ENCODE data around the gene OPN1SW.

OPN1SW gene

GRCh38 chr7:128807191-128807590, 31.6 kb upstream of the OPN1SW start:
- no peak overlapping the region for H3K4me3 ChIP-seq (ENCODE audit: low read length)
- H3K9me3 ChIP-seq (replicated peaks; ENCODE audit: low read length), result no peaks in the 10 kb centered on the region
- H3K9ac ChIP-seq (ENCODE audit: low read depth, low read length), result no peak overlapping the region
- no peak overlapping the region for H3K4me2 ChIP-seq (ENCODE audit: low read length)
- peaks cover 4% of the 10 kb centered on the region for H3K36me3 ChIP-seq (ENCODE audit: insufficient read depth, low read length)
- H3K27me3 ChIP-seq (ENCODE audit: control insufficient read depth, insufficient read depth, low read length), result no peaks in the 10 kb centered on the region
- H3K4me1 ChIP-seq (ENCODE audit: control insufficient read depth, insufficient read depth, low read length), result no peaks in the 10 kb centered on the region

- Histone ChIP-seq H3K27me3 (ENCODE audit: control insufficient read depth, insufficient read depth, low read length) (no peaks in the 10 kb centered on the region), H3K36me3 (ENCODE audit: insufficient read depth, low read length) (peaks cover 4% of the 10 kb centered on the region)
Measured at GRCh38 chr7:128805225-128805624, 29.6 kb upstream of the OPN1SW start.

DNA sequence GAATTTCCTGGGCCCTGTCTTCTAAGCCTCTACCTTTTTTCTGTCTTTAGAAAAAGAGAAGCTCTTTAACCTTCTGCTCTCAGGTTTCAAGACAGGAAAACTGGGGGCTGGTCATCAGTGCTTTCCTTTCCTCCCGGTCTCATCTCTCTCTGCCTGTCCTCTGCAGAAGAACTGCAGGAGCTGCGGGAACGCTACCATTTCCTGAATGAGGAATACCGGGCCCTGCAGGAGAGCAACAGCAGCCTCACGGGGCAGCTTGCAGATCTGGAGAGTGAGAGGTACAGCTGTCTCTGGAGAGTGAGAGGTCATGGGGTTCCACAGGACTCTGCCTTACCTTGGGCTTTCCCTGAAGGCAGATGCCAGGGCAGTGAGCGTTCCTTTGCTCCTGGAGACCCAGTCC, 28.9 kb upstream of the OPN1SW start:
- peaks cover 4% of the 10 kb centered on the region for H3K36me3 ChIP-seq (ENCODE audit: insufficient read depth, low read length)

More at GRCh38 chr7:128805225-128805624, 29.6 kb upstream of the OPN1SW start:
- H3K4me3 ChIP-seq (ENCODE audit: low read length), result no peak overlapping the region
- H3K4me1 ChIP-seq (ENCODE audit: control insufficient read depth, insufficient read depth, low read length), result no peaks in the 10 kb centered on the region
- no peak overlapping the region for H3K4me2 ChIP-seq (ENCODE audit: low read length)
- no peak overlapping the region for H3K9ac ChIP-seq (ENCODE audit: low read depth, low read length)
- no peaks in the 10 kb centered on the region for H3K9me3 ChIP-seq (replicated peaks; ENCODE audit: low read length)

DNA sequence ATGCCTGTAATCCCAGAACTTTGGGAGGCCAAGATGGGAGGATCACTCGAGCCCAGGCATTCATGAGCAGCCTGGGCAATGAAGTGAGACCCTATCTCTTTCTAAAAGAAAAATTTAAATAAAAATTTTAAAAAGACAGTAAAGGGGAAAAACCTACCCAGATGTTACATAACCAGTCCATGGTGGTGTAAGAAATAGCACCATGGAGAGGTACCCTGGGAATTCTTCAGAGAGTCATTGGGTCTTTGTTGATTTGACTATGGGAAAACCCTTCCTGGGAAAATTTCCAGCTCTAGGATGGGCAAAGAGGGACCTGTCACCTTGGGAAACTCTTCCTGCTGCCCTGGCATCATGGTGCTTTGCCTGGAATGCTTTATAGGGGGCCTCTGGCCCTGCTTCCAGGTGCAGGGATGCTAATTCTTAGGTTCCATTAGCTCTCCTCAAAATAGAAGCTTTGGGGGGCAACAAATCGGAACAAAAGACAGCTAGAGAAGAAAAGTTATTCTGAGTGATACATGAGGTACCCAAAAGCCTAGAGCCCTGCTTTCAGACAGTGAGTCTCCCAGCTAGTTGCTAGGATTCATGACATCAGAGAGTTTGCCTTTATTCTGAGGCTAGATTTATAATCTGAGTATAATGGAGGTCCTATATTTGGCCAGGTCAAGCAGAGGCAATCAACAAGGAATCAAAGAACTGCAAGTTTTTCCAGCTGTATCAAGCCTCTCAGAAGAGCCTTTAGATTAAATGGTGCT, 26.2 kb upstream of the OPN1SW start:
- no peaks in the 10 kb centered on the region for H3K27me3 ChIP-seq (ENCODE audit: control insufficient read depth, insufficient read depth, low read length)
- H3K4me1 ChIP-seq (ENCODE audit: control insufficient read depth, insufficient read depth, low read length), result no peaks in the 10 kb centered on the region
- no peaks in the 10 kb centered on the region for H3K9me3 ChIP-seq (replicated peaks; ENCODE audit: low read length)
- no peak overlapping the region for H3K4me2 ChIP-seq (ENCODE audit: low read length)
- H3K4me3 ChIP-seq (ENCODE audit: low read length), result no peak overlapping the region
- no peak overlapping the region for H3K9ac ChIP-seq (ENCODE audit: low read depth, low read length)
- peaks cover 4% of the 10 kb centered on the region for H3K36me3 ChIP-seq (ENCODE audit: insufficient read depth, low read length)

More for the DNA sequence above, 28.9 kb upstream of the OPN1SW start:
- Histone ChIP-seq H3K9ac (ENCODE audit: low read depth, low read length) (no peak overlapping the region), H3K4me1 (ENCODE audit: control insufficient read depth, insufficient read depth, low read length) (no peaks in the 10 kb centered on the region), H3K27me3 (ENCODE audit: control insufficient read depth, insufficient read depth, low read length) (no peaks in the 10 kb centered on the region), H3K4me3 (ENCODE audit: low read length) (no peak overlapping the region), H3K9me3 (replicated peaks; ENCODE audit: low read length) (no peaks in the 10 kb centered on the region), H3K4me2 (ENCODE audit: low read length) (no peak overlapping the region)

- peaks cover 4% of the 10 kb centered on the region for H3K36me3 ChIP-seq (ENCODE audit: insufficient read depth, low read length)
- H3K4me1 ChIP-seq (ENCODE audit: control insufficient read depth, insufficient read depth, low read length), result no peaks in the 10 kb centered on the region
- no peaks in the 10 kb centered on the region for H3K27me3 ChIP-seq (ENCODE audit: control insufficient read depth, insufficient read depth, low read length)
- no peak overlapping the region for H3K4me3 ChIP-seq (ENCODE audit: low read length)
- no peaks in the 10 kb centered on the region for H3K9me3 ChIP-seq (replicated peaks; ENCODE audit: low read length)
- no peak overlapping the region for H3K4me2 ChIP-seq (ENCODE audit: low read length)
- H3K9ac ChIP-seq (ENCODE audit: low read depth, low read length), result no peak overlapping the region
Measured at GRCh38 chr7:128801003-128801402, 25.4 kb upstream of the OPN1SW start.

DNA sequence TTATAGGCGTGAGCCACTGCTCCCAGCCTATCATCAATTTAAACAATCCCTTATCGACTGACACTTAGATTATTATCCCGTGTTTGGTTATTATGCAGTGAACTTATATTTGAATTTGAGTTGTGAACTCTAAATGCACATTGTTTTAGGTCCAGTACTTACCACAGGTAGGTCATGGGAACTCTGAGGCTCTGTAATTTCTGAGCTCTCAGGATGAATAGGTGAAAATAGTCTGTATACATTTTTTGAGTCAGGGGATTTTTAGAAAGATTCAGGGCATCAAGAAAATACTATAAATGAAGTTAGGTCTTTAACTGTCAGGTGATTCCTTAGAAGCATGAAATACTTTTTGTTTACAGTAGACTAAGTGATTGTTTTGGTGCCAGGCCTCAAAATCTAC, 25.0 kb upstream of the OPN1SW start:
- no peak overlapping the region for H3K4me2 ChIP-seq (ENCODE audit: low read length)
- no peaks in the 10 kb centered on the region for H3K27me3 ChIP-seq (ENCODE audit: control insufficient read depth, insufficient read depth, low read length)
- no peak overlapping the region for H3K9ac ChIP-seq (ENCODE audit: low read depth, low read length)
- H3K9me3 ChIP-seq (replicated peaks; ENCODE audit: low read length), result no peaks in the 10 kb centered on the region
- H3K4me1 ChIP-seq (ENCODE audit: control insufficient read depth, insufficient read depth, low read length), result no peaks in the 10 kb centered on the region
- H3K4me3 ChIP-seq (ENCODE audit: low read length), result no peak overlapping the region
- H3K36me3 ChIP-seq (ENCODE audit: insufficient read depth, low read length), result peaks cover 4% of the 10 kb centered on the region

- Histone ChIP-seq H3K36me3 (ENCODE audit: insufficient read depth, low read length) (no peaks in the 10 kb centered on the region), H3K4me2 (ENCODE audit: low read length) (no peak overlapping the region), H3K4me1 (ENCODE audit: control insufficient read depth, insufficient read depth, low read length) (no peaks in the 10 kb centered on the region)
Measured at GRCh38 chr7:128799451-128799850, 23.9 kb upstream of the OPN1SW start.

GRCh38 chr7:128796327-128796726, 20.7 kb upstream of the OPN1SW start:
- Histone ChIP-seq H3K9me3 (replicated peaks; ENCODE audit: low read length) (no peaks in the 10 kb centered on the region), H3K4me3 (ENCODE audit: low read length) (no peak overlapping the region), H3K27me3 (ENCODE audit: control insufficient read depth, insufficient read depth, low read length) (no peaks in the 10 kb centered on the region), H3K36me3 (ENCODE audit: insufficient read depth, low read length) (no peaks in the 10 kb centered on the region), H3K4me2 (ENCODE audit: low read length) (no peak overlapping the region), H3K9ac (ENCODE audit: low read depth, low read length) (no peak overlapping the region), H3K4me1 (ENCODE audit: control insufficient read depth, insufficient read depth, low read length) (peaks cover 12% of the 10 kb centered on the region)

More at GRCh38 chr7:128799451-128799850, 23.9 kb upstream of the OPN1SW start:
- Histone ChIP-seq H3K27me3 (ENCODE audit: control insufficient read depth, insufficient read depth, low read length) (no peaks in the 10 kb centered on the region), H3K9me3 (replicated peaks; ENCODE audit: low read length) (no peaks in the 10 kb centered on the region), H3K9ac (ENCODE audit: low read depth, low read length) (no peak overlapping the region), H3K4me3 (ENCODE audit: low read length) (no peak overlapping the region)

DNA sequence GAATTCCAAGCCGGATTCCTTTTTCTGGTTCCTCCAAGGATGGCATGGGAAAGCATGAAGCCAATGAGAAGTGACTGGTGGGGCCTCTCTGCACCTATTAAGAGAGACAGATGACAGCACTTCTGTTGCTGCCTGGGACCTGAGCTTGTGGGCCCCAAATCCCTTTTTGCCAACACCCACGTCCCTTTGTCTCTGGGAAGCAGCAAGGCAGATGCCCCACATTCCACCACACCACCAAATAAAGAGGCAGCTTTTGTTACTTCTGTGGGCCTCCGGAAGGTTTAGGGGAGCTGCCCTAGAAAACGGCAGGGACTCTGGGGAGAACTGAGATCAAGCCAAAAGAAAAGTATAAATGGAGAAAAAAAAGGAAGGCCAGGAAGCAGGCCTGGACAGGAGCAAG, 19.5 kb upstream of the OPN1SW start:
- Histone ChIP-seq H3K4me3 (ENCODE audit: low read length) (no peak overlapping the region), H3K9ac (ENCODE audit: low read depth, low read length) (no peak overlapping the region), H3K36me3 (ENCODE audit: insufficient read depth, low read length) (no peaks in the 10 kb centered on the region), H3K27me3 (ENCODE audit: control insufficient read depth, insufficient read depth, low read length) (peaks cover 5% of the 10 kb centered on the region), H3K9me3 (replicated peaks; ENCODE audit: low read length) (no peaks in the 10 kb centered on the region), H3K4me2 (ENCODE audit: low read length) (no peak overlapping the region), H3K4me1 (ENCODE audit: control insufficient read depth, insufficient read depth, low read length) (peaks cover 12% of the 10 kb centered on the region)

DNA sequence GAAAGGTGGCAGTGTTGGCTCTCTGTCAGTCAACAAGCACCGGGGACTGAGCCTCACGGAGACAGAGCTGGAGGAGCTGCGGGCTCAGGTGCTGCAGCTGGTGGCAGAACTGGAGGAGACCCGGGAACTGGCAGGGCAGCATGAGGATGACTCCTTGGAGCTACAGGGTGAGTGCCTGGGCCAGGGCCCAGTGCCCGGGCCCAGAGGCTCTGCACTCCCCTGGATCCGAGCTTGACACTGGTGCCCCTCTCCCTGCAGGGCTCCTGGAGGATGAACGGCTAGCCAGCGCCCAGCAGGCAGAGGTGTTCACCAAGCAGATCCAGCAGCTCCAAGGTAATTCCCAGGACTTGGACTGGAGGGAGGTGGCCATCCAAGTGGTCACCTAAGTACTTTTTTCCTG, 18.8 kb upstream of the OPN1SW start:
- peaks cover 10% of the 10 kb centered on the region for H3K27me3 ChIP-seq (ENCODE audit: control insufficient read depth, insufficient read depth, low read length)
- peaks cover 12% of the 10 kb centered on the region for H3K4me1 ChIP-seq (ENCODE audit: control insufficient read depth, insufficient read depth, low read length)
- H3K9me3 ChIP-seq (replicated peaks; ENCODE audit: low read length), result no peaks in the 10 kb centered on the region
- no peak overlapping the region for H3K4me3 ChIP-seq (ENCODE audit: low read length)
- H3K36me3 ChIP-seq (ENCODE audit: insufficient read depth, low read length), result no peaks in the 10 kb centered on the region
- H3K4me2 ChIP-seq (ENCODE audit: low read length), result no peak overlapping the region
- H3K9ac ChIP-seq (ENCODE audit: low read depth, low read length), result no peak overlapping the region

- Histone ChIP-seq H3K9ac (ENCODE audit: low read depth, low read length) (no peak overlapping the region), H3K4me3 (ENCODE audit: low read length) (no peak overlapping the region), H3K4me2 (ENCODE audit: low read length) (no peak overlapping the region), H3K4me1 (ENCODE audit: control insufficient read depth, insufficient read depth, low read length) (peaks cover 12% of the 10 kb centered on the region), H3K36me3 (ENCODE audit: insufficient read depth, low read length) (no peaks in the 10 kb centered on the region), H3K27me3 (ENCODE audit: control insufficient read depth, insufficient read depth, low read length) (peaks cover 14% of the 10 kb centered on the region), H3K9me3 (replicated peaks; ENCODE audit: low read length) (no peaks in the 10 kb centered on the region)
Measured at GRCh38 chr7:128794020-128794419, 18.4 kb upstream of the OPN1SW start.

GRCh38 chr7:128793181-128793547, 17.6 kb upstream of the OPN1SW start:
- no peak overlapping the region for H3K4me2 ChIP-seq (ENCODE audit: low read length)
- no peak overlapping the region for H3K9ac ChIP-seq (ENCODE audit: low read depth, low read length)
- peaks cover 12% of the 10 kb centered on the region for H3K4me1 ChIP-seq (ENCODE audit: control insufficient read depth, insufficient read depth, low read length)
- H3K27me3 ChIP-seq (ENCODE audit: control insufficient read depth, insufficient read depth, low read length), result peaks cover 21% of the 10 kb centered on the region
- H3K4me3 ChIP-seq (ENCODE audit: low read length), result no peak overlapping the region
- no peaks in the 10 kb centered on the region for H3K36me3 ChIP-seq (ENCODE audit: insufficient read depth, low read length)
- H3K9me3 ChIP-seq (replicated peaks; ENCODE audit: low read length), result no peaks in the 10 kb centered on the region

Measured in skeletal muscle satellite cell (primary cell).